H9 (cell line): ENCODE measurements around the gene NARF. TPM values are rescaled to one million over a fixed set of nuclear protein-coding genes. Genes with fewer than 3 reads are reported as not detected.

Experiments used
- DNase-seq: peaks from one replicate; pipeline ENCODE4 v3.0.0-alpha.2; 2017
- H2AFZ ChIP-seq: one replicate; pipeline ENCODE4 v1.6.1; 2013; ENCODE audit warnings: mild to moderate bottlenecking, low read length, control low read depth, moderate library complexity
- H2AK5ac ChIP-seq: 2 replicates; pipeline ENCODE4 v1.6.1; 2013; ENCODE audit warnings: low read length, control low read depth, mixed read lengths; ENCODE audit not compliant: insufficient read length
- H2BK120ac ChIP-seq: one replicate; pipeline ENCODE4 v1.6.1; 2013; ENCODE audit warnings: low read depth, mild to moderate bottlenecking, low read length, control low read depth, inconsistent platforms; ENCODE audit not compliant: poor library complexity, severe bottlenecking
- H2BK12ac ChIP-seq: 2 replicates; pipeline ENCODE4 v1.6.1; 2013; ENCODE audit warnings: low read length, control low read depth, mixed read lengths, low read depth; ENCODE audit not compliant: insufficient read length
- H2BK15ac ChIP-seq: 2 replicates; pipeline ENCODE4 v1.6.1; 2013; ENCODE audit warnings: low read depth, low read length, control low read depth
- H2BK20ac ChIP-seq: one replicate; pipeline ENCODE4 v1.6.1; 2013; ENCODE audit warnings: low read depth, mild to moderate bottlenecking, low read length, control low read depth, inconsistent platforms; ENCODE audit not compliant: poor library complexity, severe bottlenecking
- H2BK5ac ChIP-seq: 2 replicates; pipeline ENCODE4 v1.6.1; 2013; ENCODE audit warnings: low read length, control low read depth, mixed read lengths; ENCODE audit not compliant: insufficient read length
- H3K14ac ChIP-seq: 2 replicates; pipeline ENCODE4 v1.6.1; 2013; ENCODE audit warnings: low read length, control low read depth; ENCODE audit not compliant: insufficient read depth
- H3K18ac ChIP-seq: 2 replicates; pipeline ENCODE4 v1.6.1; 2013; ENCODE audit warnings: low read depth, mild to moderate bottlenecking, mixed read lengths, low read length, control low read depth; ENCODE audit not compliant: insufficient read length
- H3K23ac ChIP-seq: 2 replicates; pipeline ENCODE4 v1.6.1; 2013; ENCODE audit warnings: low read length, control low read depth, mixed read lengths, low read depth; ENCODE audit not compliant: insufficient read length
- H3K23me2 ChIP-seq: 2 replicates; pipeline ENCODE4 v1.6.1; 2013; ENCODE audit warnings: low read depth, mild to moderate bottlenecking, mixed read lengths, low read length, control low read depth; ENCODE audit not compliant: insufficient read length, poor library complexity, severe bottlenecking
- H3K27ac ChIP-seq: 2 replicates; pipeline ENCODE4 v1.5.1; 2013; ENCODE audit warnings: low read length, control low read depth, mixed read lengths, low read depth; ENCODE audit not compliant: insufficient read length
- H3K27me3 ChIP-seq: 2 replicates; pipeline ENCODE4 v1.6.1; 2013; ENCODE audit warnings: low read length, control low read depth, inconsistent platforms; ENCODE audit not compliant: insufficient read depth
- H3K4ac ChIP-seq: 2 replicates; pipeline ENCODE4 v1.6.1; 2013; ENCODE audit warnings: low read depth, mild to moderate bottlenecking, control low read depth, inconsistent platforms, low read length, moderate library complexity
- H3K4me1 ChIP-seq: 2 replicates; pipeline ENCODE4 v1.6.1; 2013; ENCODE audit warnings: low read length, control low read depth, inconsistent platforms; ENCODE audit not compliant: insufficient read depth
- H3K4me2 ChIP-seq: 2 replicates; pipeline ENCODE4 v1.6.1; 2013; ENCODE audit warnings: low read length, control low read depth, mixed read lengths; ENCODE audit not compliant: insufficient read length, insufficient read depth
- H3K56ac ChIP-seq: 2 replicates; pipeline ENCODE4 v1.6.1; 2013; ENCODE audit warnings: low read depth, mild to moderate bottlenecking, mixed read lengths, low read length, control low read depth; ENCODE audit not compliant: insufficient read length
- H3K79me1 ChIP-seq: 2 replicates; pipeline ENCODE4 v1.6.1; 2013; ENCODE audit warnings: low read depth, mild to moderate bottlenecking, moderate library complexity, low read length, control low read depth, inconsistent platforms; ENCODE audit not compliant: insufficient read depth, poor library complexity, severe bottlenecking
- H3K79me2 ChIP-seq: 2 replicates; pipeline ENCODE4 v1.6.1; 2013; ENCODE audit warnings: low read length, control low read depth, inconsistent platforms; ENCODE audit not compliant: insufficient read depth
- H3K9ac ChIP-seq: 2 replicates; pipeline ENCODE4 v1.6.1; 2013; ENCODE audit warnings: low read length, control low read depth, mixed read lengths; ENCODE audit not compliant: insufficient read length; ENCODE audit errors: extremely low read depth
- H3K9me3 ChIP-seq: one replicate; pipeline ENCODE4 v1.6.1; 2013; ENCODE audit warnings: low read depth, low read length, inconsistent platforms; ENCODE audit not compliant: control insufficient read depth
- H3T11ph ChIP-seq: one replicate; pipeline ENCODE4 v1.6.1; 2013; ENCODE audit warnings: mild to moderate bottlenecking, low read length, control low read depth, inconsistent platforms
- H4K20me1 ChIP-seq: one replicate; pipeline ENCODE4 v1.6.1; 2013; ENCODE audit not compliant: control insufficient read depth, insufficient read length, insufficient read depth
- H4K5ac ChIP-seq: 2 replicates; pipeline ENCODE4 v1.6.1; 2013; ENCODE audit warnings: low read depth, mild to moderate bottlenecking, mixed read lengths, low read length, control low read depth; ENCODE audit not compliant: insufficient read length
- H4K8ac ChIP-seq: replicated peaks from 2 replicates; pipeline ENCODE4 v1.6.1; 2013; ENCODE audit warnings: low read length, control low read depth, mixed read lengths, low read depth; ENCODE audit not compliant: insufficient read length
- H4K91ac ChIP-seq: 2 replicates; pipeline ENCODE4 v1.6.1; 2013; ENCODE audit warnings: low read depth, mild to moderate bottlenecking, moderate library complexity, mixed read lengths, low read length, control low read depth; ENCODE audit not compliant: insufficient read length
- H3K27ac Mint-ChIP-seq, 3 experiments: 2 replicates in 2 of 3; 3 replicates in 1 of 3; pipeline ENCODE4 v1.8.0; 2020 to 2021; ENCODE audit warnings: mixed read lengths in 3 of 3, mild to moderate bottlenecking in 1 of 3, moderate library complexity in 1 of 3
- H3K27me3 Mint-ChIP-seq: 2 replicates; pipeline ENCODE4 v1.8.0; 2021; ENCODE audit warnings: low read depth, mild to moderate bottlenecking, moderate library complexity, mixed read lengths
- H3K36me3 Mint-ChIP-seq, 3 experiments: 2 replicates in 2 of 3; 3 replicates in 1 of 3; pipeline ENCODE4 v1.8.0; 2020 to 2021; ENCODE audit warnings: low read depth in 3 of 3, mixed read lengths in 3 of 3; ENCODE audit not compliant: insufficient read depth in 1 of 3
- H3K4me1 Mint-ChIP-seq, 2 experiments: 2 replicates each; pipeline ENCODE4 v1.8.0; 2020; ENCODE audit warnings: mixed read lengths in 2 of 2
- H3K4me3 Mint-ChIP-seq, 2 experiments: 2 replicates in 1 of 2; 3 replicates in 1 of 2; pipeline ENCODE4 v1.8.0; 2020 to 2021; ENCODE audit warnings: mild to moderate bottlenecking in 2 of 2, mixed read lengths in 2 of 2, moderate library complexity in 1 of 2
- H3K9me3 Mint-ChIP-seq, 2 experiments: 2 replicates in 1 of 2; 3 replicates in 1 of 2; pipeline ENCODE4 v1.8.0; 2020; ENCODE audit warnings: mild to moderate bottlenecking in 2 of 2, mixed read lengths in 2 of 2, moderate library complexity in 1 of 2
- CTCF ChIP-seq: fragments of 200-600 bp; sonication (generic); conservative IDR thresholded peaks from 3 replicates; pipeline ENCODE4 v1.8.0; 2021; ENCODE audit warnings: antibody characterized with exemption, mild to moderate bottlenecking
- WGBS: extraction: QIAGEN DNeasy Blood & Tissue Kit; methylation state at CpG from one replicate; pipeline ENCODE4 v1.1.7; 2013; ENCODE audit warnings: missing lambda C conversion rate, low lambda C conversion rate, mixed read lengths; ENCODE audit not compliant: insufficient read length; ENCODE audit errors: extremely low coverage; 5-methylcytosine and 5-hydroxymethylcytosine counted together
- total RNA-seq: library from RNA; stranded (reverse); gene quantifications from 2 replicates; pipeline ENCODE4 v1.2.1, GENCODE V29; 2021

NARF gene
- total RNA-seq, 1 experiment from 2014 or later: 124 TPM

- Histone ChIP-seq H4K8ac (no peak overlapping the region), H4K91ac (no peak overlapping the region), H3K4me1 (no peaks in the 10 kb centered on the region), H3K79me2 (no peaks in the 10 kb centered on the region), H4K5ac (no peak overlapping the region), H3K79me1 (no peaks in the 10 kb centered on the region), H2BK5ac (no peak overlapping the region), H3K23me2 (no peaks in the 10 kb centered on the region), H2AK5ac (no peak overlapping the region), H3K9me3 (no peaks in the 10 kb centered on the region), H2BK120ac (no peak overlapping the region), H2AFZ (no peak overlapping the region), H2BK15ac (no peak overlapping the region), H3K9ac (no peak overlapping the region), H3K27me3 (no peaks in the 10 kb centered on the region), H4K20me1 (peaks cover 3% of the 10 kb centered on the region), H3T11ph (no peak overlapping the region), H2BK20ac (no peak overlapping the region), H3K14ac (no peak overlapping the region; the same call in 1 of the 2 replicates), H3K4me2 (no peak overlapping the region), H2BK12ac (no peak overlapping the region), H3K23ac (no peak overlapping the region), H3K27ac (no peak overlapping the region), H3K18ac (no peak overlapping the region), H3K4ac (no peak overlapping the region), H3K56ac (no peak overlapping the region)
- Mint-ChIP-seq H3K4me1 (peaks cover 8 to 10% of the 10 kb centered on the region in 2 experiments), H3K36me3 (peaks cover 11 to 36% (median 29%) of the 10 kb centered on the region in 3 experiments), H3K9me3 (peaks cover 0 to 2% of the 10 kb centered on the region in 2 experiments; a peak in 1 of 5 replicates), H3K27ac (peak overlapping the region in 1 of 3 experiments; percentile 19; a peak in 1 of 7 replicates), H3K27me3 (peaks cover 6% of the 10 kb centered on the region), H3K4me3 (no peak overlapping the region)
- WGBS: no CpG with 5 or more reads among the region's 25 CpGs
- TF ChIP-seq CTCF: no peak
- no peak for DNase-seq
Measured at GRCh38 chr17:82490512-82491195, 32.1 kb downstream of the NARF start.
